HG03439 (cell line): ENCODE measurements around the gene BLACAT1.

ENCODE experiments used
- ATAC-seq: cut with Tn5 transposase; IDR thresholded peaks from one replicate; pipeline ENCODE4 v1.9.1; 2021; ENCODE audit warnings: mild to moderate bottlenecking, moderate library complexity; ENCODE audit not compliant: unreplicated experiment

BLACAT1 gene

DNA sequence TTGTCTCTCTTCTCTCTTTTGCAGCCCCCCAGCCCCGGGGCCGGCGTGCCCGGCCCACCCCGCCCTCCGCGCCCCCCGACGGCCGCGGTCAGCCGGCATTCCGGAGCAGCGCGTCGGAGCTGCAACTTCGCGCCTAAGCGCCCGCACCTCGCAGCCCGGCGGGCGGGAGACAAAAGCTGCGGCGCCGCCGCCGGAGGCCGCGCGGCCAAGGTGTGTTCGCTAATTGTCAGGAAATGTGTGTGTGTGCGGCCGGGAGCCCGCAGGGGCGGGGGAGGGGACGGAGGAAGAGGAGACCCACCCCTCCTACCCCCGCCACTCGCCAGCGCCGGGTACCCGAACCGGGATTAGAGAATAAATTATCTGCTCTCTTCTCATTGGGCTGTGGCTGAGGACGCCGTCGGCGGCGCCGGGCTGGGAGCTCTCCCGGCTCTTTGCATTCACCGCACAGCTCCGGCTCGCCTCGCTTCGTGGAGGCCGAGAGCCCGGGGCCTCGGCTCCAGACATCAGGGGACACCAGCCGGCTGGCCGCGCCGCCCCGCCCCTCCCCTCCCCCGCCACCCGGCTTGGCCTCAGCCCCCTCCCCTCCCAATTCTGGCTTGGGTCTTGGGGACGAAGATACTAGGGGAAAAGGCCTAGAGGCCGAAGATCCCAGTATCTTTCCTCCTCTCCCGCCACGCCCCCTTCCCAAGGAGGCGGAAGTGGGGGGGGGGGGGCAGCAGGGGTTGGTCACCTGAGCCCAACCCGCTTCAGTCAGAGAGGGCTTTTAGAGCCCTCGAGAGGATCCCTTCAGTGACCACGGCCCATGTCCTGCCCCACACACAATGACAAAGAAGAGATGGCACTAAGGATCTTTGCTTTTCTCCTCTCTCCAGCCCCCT lies 1.3 kb upstream of the BLACAT1 start:
- ATAC-seq, result no peak

DNA sequence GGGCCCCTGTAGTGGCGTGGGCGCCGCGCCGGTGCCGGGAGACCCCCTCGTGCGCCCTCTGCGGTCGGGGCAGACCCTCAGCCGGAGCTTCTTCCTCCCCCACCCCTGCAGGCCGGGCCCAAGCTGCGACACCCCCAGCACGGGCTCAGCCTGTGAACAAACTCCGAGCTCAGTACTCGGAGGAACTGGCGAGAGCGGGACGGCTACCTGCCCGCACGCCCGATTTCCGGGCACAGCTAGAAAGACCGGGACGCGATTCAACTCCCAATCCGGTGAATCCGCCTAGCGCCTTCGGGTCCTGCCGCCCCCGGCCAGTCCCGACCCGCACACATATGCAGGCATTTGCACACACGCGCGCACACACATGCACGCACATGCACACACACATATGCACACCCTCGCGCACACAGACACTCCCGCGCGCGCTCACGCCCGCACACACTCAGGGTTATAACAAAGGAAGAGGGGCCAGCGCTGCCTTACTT lies 580 bp upstream of the BLACAT1 start:
- no peak for ATAC-seq

- no peak for ATAC-seq
Observed at GRCh38 chr1:205454903-205455335, 926 bp downstream of the BLACAT1 start.

- no peak for ATAC-seq
Observed at GRCh38 chr1:205453466-205453865, 2.4 kb downstream of the BLACAT1 start.

DNA sequence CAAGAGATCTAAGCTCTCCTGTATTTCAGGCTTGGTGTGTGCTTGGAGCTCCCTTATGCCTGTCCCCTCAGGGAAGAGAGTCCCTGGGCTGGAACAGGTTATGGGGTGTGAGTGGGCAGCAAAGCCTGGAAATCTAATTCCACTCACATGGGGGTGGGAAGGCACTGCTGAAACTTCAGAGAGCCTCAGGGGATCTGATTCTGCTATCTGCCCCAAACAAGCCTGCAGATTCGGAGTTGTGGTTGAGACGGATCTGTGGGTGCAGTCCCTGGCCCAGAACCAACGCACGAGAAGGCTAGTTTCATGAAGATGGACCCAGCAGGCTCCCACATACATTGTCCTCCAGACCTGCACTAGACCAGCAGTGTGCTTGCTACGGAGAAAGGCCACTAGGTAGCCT lies 2.9 kb downstream of the BLACAT1 start:
- ATAC-seq, result no peak

GRCh38 chr1:205452364-205452763 lies 3.5 kb downstream of the BLACAT1 start:
- no peak for ATAC-seq

- no peak for ATAC-seq
Observed at GRCh38 chr1:205451759-205452164, 4.1 kb downstream of the BLACAT1 start.

GRCh38 chr1:205451202-205451601 lies 4.6 kb downstream of the BLACAT1 start:
- no peak for ATAC-seq

- no peak for ATAC-seq
Observed at GRCh38 chr1:205450448-205450847, 5.4 kb downstream of the BLACAT1 start.

DNA sequence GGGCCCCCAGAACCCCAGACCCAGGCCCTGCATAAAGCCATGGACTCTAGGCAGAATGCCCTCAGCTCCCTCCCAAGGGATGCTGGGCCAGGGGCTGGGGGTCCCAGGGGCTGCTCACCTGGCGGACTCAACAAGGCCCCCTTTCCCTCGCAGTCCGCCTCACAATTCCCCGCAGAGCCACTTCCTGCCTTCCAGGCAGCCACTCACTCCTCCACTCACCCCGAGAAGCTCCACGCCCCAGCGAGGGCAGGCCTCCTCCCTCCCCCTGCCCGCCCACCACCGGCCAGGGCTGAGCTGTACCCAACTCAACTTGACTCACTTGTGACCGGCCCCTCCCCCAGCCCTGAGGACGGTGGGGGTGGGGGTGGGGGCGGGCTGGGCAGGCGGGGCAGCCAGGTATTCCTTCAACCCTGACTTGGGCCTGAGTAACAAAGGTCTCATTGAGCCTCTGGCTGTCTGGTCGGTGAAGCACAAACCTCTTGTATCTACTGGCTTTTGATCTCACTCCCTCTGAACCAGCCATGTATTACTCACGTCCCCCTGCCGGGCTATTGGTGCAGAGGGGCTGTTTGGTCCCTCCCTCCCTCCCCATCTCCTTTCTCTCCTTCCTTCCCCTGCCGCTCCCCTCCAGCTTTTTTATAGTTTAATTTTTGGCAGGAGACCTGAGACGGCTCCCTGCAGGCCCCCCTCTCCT lies 5.9 kb downstream of the BLACAT1 start:
- no peak for ATAC-seq

- no peak for ATAC-seq
Observed at GRCh38 chr1:205449254-205449749, 6.5 kb downstream of the BLACAT1 start.

GRCh38 chr1:205448540-205449253 lies 7.1 kb downstream of the BLACAT1 start:
- ATAC-seq, result no peak

DNA sequence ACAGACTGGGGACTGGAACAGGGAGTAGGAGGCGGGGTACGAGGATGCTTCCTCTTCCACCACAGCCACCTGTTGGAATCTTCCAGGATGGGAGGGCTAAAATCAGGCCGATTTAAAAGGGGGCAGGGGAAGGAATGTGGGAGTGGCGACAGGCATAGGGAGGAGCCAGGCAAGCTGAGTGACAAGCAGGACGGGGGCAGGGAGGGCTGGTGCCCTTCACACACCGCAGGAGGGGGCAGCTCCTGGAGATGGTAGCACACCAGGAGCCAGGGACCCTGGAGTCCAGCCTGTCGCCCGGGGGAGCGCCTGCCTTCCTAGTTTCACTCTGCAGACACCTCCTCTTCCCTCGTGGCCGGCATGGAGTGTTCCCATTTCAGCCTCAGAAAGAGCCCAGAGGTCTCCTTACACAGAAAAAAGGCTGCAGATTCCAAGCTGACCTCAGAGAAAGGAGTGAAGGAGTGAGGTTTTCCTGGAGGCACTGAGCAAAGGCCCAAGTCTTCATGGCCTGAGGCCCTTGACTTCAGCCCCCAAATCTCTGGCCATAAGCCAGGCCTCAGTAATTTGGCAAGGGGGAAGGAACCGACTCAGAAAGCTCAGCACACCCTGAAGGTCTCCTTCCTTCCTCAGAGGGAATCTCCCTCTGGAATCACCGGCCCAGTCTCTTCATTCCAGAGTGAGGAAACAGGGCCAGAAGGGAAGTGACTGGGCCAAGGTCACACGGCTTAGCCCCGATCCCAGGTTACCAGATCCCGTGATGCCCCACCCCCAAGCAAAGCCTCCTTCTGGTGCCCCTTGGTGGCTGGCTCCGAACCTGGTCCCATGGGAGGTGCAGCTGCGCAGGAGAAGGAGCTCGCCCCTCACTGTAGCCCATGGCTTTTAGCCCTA lies 8.1 kb downstream of the BLACAT1 start:
- ATAC-seq, result no peak

DNA sequence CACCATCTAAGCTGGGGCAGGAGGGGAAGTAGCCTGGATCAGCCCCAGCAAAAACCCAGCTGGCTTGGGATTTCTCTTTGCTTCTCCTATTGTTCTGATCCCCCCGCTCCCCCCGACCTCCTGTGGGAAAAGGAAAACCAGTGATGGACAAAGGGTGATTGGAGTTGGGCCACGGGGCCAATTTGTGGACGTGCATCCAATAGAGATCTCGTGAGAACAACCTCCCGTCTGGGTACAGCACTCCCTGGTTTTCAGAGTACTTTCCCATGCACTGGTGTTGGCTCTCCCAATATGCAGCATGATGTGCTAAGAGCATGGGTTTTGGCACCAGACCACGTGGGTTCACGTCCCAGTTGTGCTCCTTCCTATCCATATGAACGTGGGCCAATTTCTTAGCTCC lies 9.0 kb downstream of the BLACAT1 start:
- ATAC-seq, result no peak

DNA sequence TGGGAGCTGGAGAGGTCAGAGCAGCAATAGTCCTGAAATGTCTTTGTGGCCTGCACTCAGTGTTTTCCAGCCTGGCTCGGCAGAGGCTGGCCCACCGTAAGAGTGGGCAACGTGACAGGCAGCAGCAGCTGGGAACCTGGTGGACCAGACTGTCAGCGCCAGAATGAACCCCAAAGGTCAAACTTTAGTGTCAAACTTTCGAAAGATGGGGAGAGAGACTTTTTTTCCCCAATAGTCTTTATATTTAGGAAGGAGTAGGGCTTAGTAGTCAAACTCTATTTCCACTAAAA lies 10.3 kb downstream of the BLACAT1 start:
- no peak for ATAC-seq

DNA sequence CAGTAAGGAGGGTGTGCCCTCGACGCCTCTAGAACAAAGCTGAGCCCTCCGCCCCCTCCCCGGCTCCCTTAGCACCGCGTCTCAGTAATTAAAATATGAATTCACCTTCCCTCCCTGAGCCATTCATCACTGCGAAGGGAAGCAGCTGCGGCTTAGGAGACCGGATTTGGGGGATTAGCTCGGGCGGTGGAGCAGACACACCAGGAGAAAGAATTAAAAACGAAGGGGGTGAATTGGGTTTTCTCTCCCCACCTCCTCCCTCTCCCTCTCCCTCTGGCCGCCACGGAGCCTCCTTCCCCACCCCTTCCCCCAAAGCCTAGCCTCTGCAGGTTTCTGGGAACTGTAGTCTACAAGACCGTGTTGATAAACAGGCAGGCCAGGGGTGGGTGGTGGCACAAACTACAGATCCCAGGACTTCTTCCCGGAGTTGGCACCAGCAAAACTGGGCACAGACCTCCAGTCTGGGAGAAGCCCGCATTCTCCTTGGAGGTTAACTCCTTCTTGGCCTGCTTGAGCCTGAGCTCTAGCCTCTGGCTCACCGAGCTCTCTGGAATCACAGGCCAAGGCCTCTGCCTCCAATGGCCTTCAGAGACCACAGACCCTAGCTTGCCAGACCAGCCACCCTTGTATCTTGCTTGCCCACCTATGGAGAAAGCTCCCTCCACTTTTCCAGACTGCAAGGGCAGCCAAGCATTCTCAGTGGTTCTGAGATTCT lies 10.8 kb downstream of the BLACAT1 start:
- no peak for ATAC-seq

DNA sequence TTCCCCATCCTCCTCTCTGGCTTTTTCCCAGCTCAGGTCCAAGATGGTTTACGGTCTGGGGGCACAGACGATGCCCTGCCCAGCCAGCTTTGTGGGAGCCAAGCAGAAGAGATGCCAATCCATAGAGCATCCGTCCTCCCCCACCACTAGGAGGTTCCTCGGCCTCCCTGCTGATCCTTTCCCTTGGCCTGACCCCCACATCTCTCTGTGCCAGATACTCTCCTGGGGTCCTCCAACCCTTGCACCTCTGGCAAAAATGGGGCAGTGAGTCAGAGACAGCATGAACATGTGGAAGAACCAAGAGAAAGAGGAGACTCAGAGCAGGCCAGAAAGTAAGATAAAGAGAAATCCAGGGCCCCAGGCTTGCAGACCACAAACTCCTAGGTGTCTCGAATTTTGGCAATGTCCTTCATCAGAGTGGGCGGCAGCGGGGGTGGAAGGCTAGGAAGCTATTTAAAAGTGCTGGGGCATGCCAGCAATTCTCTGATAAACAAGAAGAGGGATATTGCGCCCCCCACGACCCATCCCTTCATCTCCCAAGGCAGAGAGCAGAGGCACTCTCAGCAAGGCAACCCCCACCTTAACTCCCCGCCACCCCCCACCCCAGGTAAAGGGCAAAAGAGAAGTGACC lies 11.4 kb downstream of the BLACAT1 start:
- ATAC-seq, result no peak

DNA sequence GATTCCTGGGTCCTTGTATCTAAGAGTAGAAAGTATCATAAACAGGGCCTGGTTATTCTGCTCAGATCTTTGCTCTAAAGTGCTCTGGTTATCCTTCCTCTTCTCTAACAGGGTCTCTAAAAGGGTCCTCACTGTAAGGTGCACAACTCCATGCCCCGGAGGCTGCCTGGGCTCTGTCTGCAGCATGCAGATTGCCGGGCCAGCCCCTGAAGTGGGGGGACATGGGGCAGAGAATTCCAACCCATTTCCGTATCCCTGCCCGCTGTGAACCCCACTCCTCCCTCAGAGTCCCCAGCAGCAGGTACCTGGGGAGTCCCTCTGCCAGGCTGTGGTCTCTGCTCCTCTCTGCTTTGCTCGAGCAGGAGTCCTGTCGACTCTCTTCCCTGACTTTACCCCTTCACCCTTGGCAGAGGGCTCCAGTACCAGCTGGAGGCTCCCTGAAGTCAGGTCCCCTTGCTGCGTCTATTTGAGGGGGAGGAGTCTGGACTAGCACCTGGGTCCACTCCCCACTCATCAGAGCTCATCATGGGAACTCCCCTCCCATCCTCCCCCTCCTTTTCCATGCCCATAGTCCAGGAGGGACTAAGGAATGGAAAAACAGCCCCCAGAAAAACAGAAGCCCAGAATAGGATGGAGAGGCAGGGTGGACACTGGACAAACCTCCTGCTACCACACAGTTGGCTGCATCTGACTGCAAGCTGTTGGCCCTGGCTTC lies 12.1 kb downstream of the BLACAT1 start:
- no peak for ATAC-seq
